ENCODE measurements around the gene CYTH3. TPM values are rescaled to one million over a fixed set of nuclear protein-coding genes. Genes with fewer than 3 reads are reported as not detected.

The CYTH3 gene
- total and polyA plus RNA-seq, 2 of the 8 experiments (the other 6 are each of a cell fraction or from before 2014, with no cell fraction given): 10.3 to 11.9 TPM

GRCh38 chr7:6146666-6147065, 125.8 kb downstream of the CYTH3 start (continued):
- TF ChIP-seq HDAC2 (IDR thresholded peaks at IDR 0.05; ENCODE audit: borderline replicate concordance in 1 of 2, low read depth in 2 of 2, low read length in 2 of 2) (no peak), RNF2 (IDR thresholded peaks at IDR 0.05; ENCODE audit: borderline replicate concordance, low read depth, low read length, missing control alignments, poor library complexity, severe bottlenecking) (no peak), TEAD4 (IDR thresholded peaks at IDR 0.05; ENCODE audit: low read depth, low read length) (no peak)

Data from H1 (cell line).